Mononuclear cell (primary cell): ENCODE results near the gene FAM237B. TPM values are rescaled to one million over a fixed set of nuclear protein-coding genes. Genes with fewer than 3 reads are reported as not detected.

Source experiments
- H3K27me3 ChIP-seq: 2 replicates; pipeline ENCODE4 v1.6.0; 2011; ENCODE audit warnings: low read length, control low read depth; ENCODE audit not compliant: insufficient read depth
- H3K4me1 ChIP-seq: 2 replicates; pipeline ENCODE4 v1.5.1; 2011; ENCODE audit warnings: mild to moderate bottlenecking, low read length, control low read depth; ENCODE audit not compliant: insufficient read depth
- H3K4me3 ChIP-seq: 2 replicates; pipeline ENCODE4 v1.5.1; 2011; ENCODE audit warnings: mild to moderate bottlenecking, low read length, moderate library complexity
- H3K9me3 ChIP-seq: 2 replicates; pipeline ENCODE4 v1.5.1; 2011; ENCODE audit warnings: low read depth, mild to moderate bottlenecking, control low read depth, low read length
- total RNA-seq: library from RNA; depleted of rRNA; stranded (reverse); fragments of >200 nt; gene quantifications from one replicate; pipeline ENCODE4 v1.2.3, GENCODE V29; 2012

Gene FAM237B
- total RNA-seq, 1 donor: not detected

DNA sequence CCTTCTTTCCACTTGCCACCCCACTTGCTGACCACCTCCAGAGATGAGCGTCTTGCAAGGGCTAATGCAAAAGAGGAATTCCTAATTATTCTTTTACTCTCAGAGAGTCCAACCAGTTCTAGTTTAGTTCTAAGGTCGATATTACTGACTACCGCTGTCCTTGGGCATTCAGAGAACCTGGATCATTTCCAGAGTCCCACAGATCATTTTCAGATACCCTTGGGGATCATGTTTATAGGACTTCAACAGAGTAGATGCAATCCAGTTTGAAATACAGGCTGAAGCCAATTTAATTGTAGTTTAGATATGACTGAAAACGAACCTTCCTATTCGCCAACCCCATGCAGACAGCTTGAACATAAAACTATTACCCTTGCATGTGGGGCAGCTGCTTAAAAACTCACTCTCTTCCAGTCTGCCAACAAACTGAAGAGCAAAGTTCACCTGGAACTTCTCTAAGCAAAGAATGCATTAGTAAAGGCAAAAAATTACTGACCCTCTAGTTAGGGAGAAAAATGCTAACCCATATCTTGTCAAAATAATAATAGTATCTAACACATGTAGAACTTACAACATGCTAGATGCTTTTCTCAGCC lies 53.7 kb downstream of the FAM237B start:
- peaks cover 8% of the 10 kb centered on the region for H3K27me3 ChIP-seq
- no peak overlapping the region for H3K4me3 ChIP-seq
- no peaks in the 10 kb centered on the region for H3K9me3 ChIP-seq
- H3K4me1 ChIP-seq: no peaks in the 10 kb centered on the region

DNA sequence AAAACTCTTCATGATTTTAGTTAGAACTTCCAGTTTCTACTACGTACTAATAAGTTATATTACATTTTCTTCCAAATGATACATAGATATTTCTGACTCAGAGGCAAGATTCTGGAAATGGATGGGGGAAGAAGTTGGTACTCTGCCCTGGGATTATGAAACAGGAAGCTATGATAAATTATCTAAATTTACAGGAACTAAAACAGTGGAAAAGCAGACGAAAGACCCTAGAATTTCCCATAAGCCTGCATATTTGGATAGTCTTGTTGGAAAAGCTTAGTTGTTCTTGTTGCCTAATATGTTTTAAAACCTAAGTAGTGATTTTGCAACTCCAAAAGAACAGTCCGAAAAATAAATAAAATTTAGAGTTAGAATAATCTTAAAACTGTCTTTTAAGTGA lies 54.3 kb downstream of the FAM237B start:
- peaks cover 8% of the 10 kb centered on the region for H3K27me3 ChIP-seq
- H3K4me1 ChIP-seq: no peaks in the 10 kb centered on the region
- no peaks in the 10 kb centered on the region for H3K9me3 ChIP-seq
- H3K4me3 ChIP-seq: no peak overlapping the region

Other genes with a start within 250 kb of the FAM237B start
- gene STEAP1, start 166.8 kb downstream of the FAM237B start, total RNA-seq: 0.21 TPM
- gene STEAP2, start 109.6 kb downstream of the FAM237B start, total RNA-seq: 0.10 TPM
- 0.42 TPM for gene CFAP69, start 76.1 kb downstream of the FAM237B start, total RNA-seq
- 16.2 TPM for gene GTPBP10, start 25.4 kb upstream of the FAM237B start, total RNA-seq
- gene CLDN12, start 82.2 kb upstream of the FAM237B start, total RNA-seq: 1.4 TPM
- not detected for gene PTTG1IP2, start 148.3 kb upstream of the FAM237B start, total RNA-seq